HCT116 (cell line): ENCODE data around the gene MRPL11.

ENCODE experiments used
- ATF3 ChIP-seq: IDR thresholded peaks from 2 replicates; pipeline ENCODE4 v1.6.1; 2012
- CEBPB ChIP-seq: IDR thresholded peaks from 2 replicates; pipeline ENCODE4 v1.6.1; 2012; ENCODE audit warnings: low read depth
- CTCF ChIP-seq, 3 experiments: fragments of 200-600 bp in 1 of 3; sonication (generic) in 1 of 3; IDR thresholded peaks in 2 of 3; conservative IDR thresholded peaks in 1 of 3; 2 replicates each; pipeline ENCODE4 v1.5.1; 2012 to 2017; ENCODE audit warnings: low read depth in 2 of 3, low read length in 2 of 3, antibody characterized with exemption in 1 of 3, borderline replicate concordance in 1 of 3, control low read depth in 1 of 3, mild to moderate bottlenecking in 1 of 3, mixed read lengths in 1 of 3, mixed run types in 1 of 3, moderate library complexity in 1 of 3; ENCODE audit not compliant: insufficient read depth in 1 of 3
- EZH2 ChIP-seq: fragments of 200-600 bp; sonication (generic); IDR thresholded peaks from 2 replicates; pipeline ENCODE4 v1.6.1; 2017; ENCODE audit warnings: antibody characterized with exemption, mixed run types
- MAX ChIP-seq: IDR thresholded peaks from 2 replicates; pipeline ENCODE4 v1.6.1; 2012
- POLR2A ChIP-seq: IDR thresholded peaks from 2 replicates; pipeline ENCODE4 v1.7.0; 2011; ENCODE audit warnings: borderline replicate concordance; ENCODE audit not compliant: insufficient read depth, insufficient read length; ENCODE audit errors: extremely low read depth
- POLR2AphosphoS5 ChIP-seq: IDR thresholded peaks from 2 replicates; pipeline ENCODE4 v1.6.1; 2011; ENCODE audit warnings: mild to moderate bottlenecking, low read depth, low read length, moderate library complexity
- TCF7L2 ChIP-seq: IDR thresholded peaks from 2 replicates; pipeline ENCODE4 v1.7.0; 2011; ENCODE audit warnings: borderline replicate concordance, inconsistent platforms; ENCODE audit not compliant: insufficient read depth, insufficient read length; ENCODE audit errors: extremely low read depth
- ZNF274 ChIP-seq: fragments of 200-500 bp; sonication (Bioruptor generic); IDR thresholded peaks from 2 replicates; pipeline ENCODE4 v1.6.1; 2014; ENCODE audit warnings: mild to moderate bottlenecking, low read depth, low read length, inconsistent platforms
- TF ChIP-seq, protein P1 (sequence below): IDR thresholded peaks from 2 replicates; pipeline ENCODE4 v1.6.1; 2011; ENCODE audit warnings: mild to moderate bottlenecking, low read length, moderate library complexity; ENCODE audit not compliant: insufficient replicate concordance; ENCODE audit errors: extremely low read depth

DNA sequence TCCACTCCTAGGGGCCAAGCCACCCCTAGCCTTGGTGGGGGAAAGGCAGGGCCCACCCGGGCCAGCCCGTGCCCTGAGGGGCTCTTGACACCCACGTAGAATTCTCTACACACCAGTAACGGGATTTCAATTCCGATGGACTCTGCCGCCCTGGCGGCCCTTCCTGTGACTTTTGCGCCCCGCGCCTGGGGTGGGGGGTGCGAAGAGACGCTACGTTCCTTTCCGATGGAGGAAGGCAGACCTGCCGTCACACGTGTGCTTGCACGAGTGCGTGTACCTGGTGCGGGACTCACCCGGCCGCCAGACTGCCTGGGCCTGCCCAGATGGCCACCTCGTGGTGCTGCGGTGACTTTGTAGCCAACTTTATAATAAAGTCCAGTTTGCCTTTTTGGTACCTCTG, 12.3 kb downstream of the MRPL11 start:
- TF ChIP-seq POLR2A = no peak
- no peak for TF ChIP-seq ATF3
- TF ChIP-seq CTCF (IDR thresholded peaks at IDR 0.05 in 2 of 3, conservative IDR thresholded peaks at IDR 0.05 in 1 of 3; ENCODE audit: borderline replicate concordance in 1 of 3, insufficient read depth in 1 of 3, low read depth in 2 of 3, low read length in 2 of 3) = no peak
- TF ChIP-seq ZNF274 = no peak
- TF ChIP-seq MAX = no peak
- no peak for TF ChIP-seq CEBPB
- no peak for TF ChIP-seq TCF7L2
- TF ChIP-seq POLR2AphosphoS5 = no peak
- TF ChIP-seq, protein P1, sequence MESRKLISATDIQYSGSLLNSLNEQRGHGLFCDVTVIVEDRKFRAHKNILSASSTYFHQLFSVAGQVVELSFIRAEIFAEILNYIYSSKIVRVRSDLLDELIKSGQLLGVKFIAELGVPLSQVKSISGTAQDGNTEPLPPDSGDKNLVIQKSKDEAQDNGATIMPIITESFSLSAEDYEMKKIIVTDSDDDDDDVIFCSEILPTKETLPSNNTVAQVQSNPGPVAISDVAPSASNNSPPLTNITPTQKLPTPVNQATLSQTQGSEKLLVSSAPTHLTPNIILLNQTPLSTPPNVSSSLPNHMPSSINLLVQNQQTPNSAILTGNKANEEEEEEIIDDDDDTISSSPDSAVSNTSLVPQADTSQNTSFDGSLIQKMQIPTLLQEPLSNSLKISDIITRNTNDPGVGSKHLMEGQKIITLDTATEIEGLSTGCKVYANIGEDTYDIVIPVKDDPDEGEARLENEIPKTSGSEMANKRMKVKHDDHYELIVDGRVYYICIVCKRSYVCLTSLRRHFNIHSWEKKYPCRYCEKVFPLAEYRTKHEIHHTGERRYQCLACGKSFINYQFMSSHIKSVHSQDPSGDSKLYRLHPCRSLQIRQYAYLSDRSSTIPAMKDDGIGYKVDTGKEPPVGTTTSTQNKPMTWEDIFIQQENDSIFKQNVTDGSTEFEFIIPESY = no peak
- no peak for TF ChIP-seq EZH2
